Endodermal cell (in vitro differentiated cells): Measurements from ENCODE around the gene NUP58. TPM values are rescaled to one million over a fixed set of nuclear protein-coding genes. Genes with fewer than 3 reads are reported as not detected.

ENCODE experiments used
- DNase-seq: peaks from one replicate; pipeline ENCODE4 v3.0.0-alpha.2; 2017
- H3K27ac ChIP-seq: 2 replicates; pipeline ENCODE4 v1.5.1; 2013; ENCODE audit warnings: mild to moderate bottlenecking, low read depth, low read length, moderate library complexity
- H3K27me3 ChIP-seq: 2 replicates; pipeline ENCODE4 v1.6.1; 2013; ENCODE audit warnings: mild to moderate bottlenecking, low read length, moderate library complexity; ENCODE audit not compliant: insufficient read depth, control insufficient read depth, poor library complexity, severe bottlenecking
- H3K36me3 ChIP-seq: 2 replicates; pipeline ENCODE4 v1.7.0; 2013; ENCODE audit warnings: mild to moderate bottlenecking, low read length, moderate library complexity; ENCODE audit not compliant: control insufficient read depth, insufficient read depth
- H3K4me1 ChIP-seq: one replicate; pipeline ENCODE4 v1.7.0; 2013; ENCODE audit warnings: low read length; ENCODE audit not compliant: control insufficient read depth, insufficient read depth
- H3K4me3 ChIP-seq: 2 replicates; pipeline ENCODE4 v1.5.1; 2013; ENCODE audit warnings: mild to moderate bottlenecking, low read length, moderate library complexity
- H3K9ac ChIP-seq: 2 replicates; pipeline ENCODE4 v1.6.1; 2013; ENCODE audit warnings: mild to moderate bottlenecking, low read length, moderate library complexity; ENCODE audit not compliant: poor library complexity, severe bottlenecking; ENCODE audit errors: extremely low read depth
- H3K9me3 ChIP-seq: 2 replicates; pipeline ENCODE4 v1.6.1; 2013; ENCODE audit warnings: mild to moderate bottlenecking, low read length, moderate library complexity; ENCODE audit not compliant: control insufficient read depth
- H3K27ac Mint-ChIP-seq: 2 replicates; pipeline ENCODE4 v1.8.0; 2020; ENCODE audit warnings: mixed read lengths
- H3K27me3 Mint-ChIP-seq: 2 replicates; pipeline ENCODE4 v1.8.0; 2021; ENCODE audit warnings: mild to moderate bottlenecking, mixed read lengths; ENCODE audit not compliant: insufficient read depth
- H3K36me3 Mint-ChIP-seq: 2 replicates; pipeline ENCODE4 v1.8.0; 2020; ENCODE audit warnings: low read depth, mixed read lengths
- H3K4me1 Mint-ChIP-seq: 2 replicates; pipeline ENCODE4 v1.8.0; 2020; ENCODE audit warnings: mixed read lengths
- H3K4me3 Mint-ChIP-seq: 2 replicates; pipeline ENCODE4 v1.8.0; 2020; ENCODE audit warnings: mild to moderate bottlenecking, moderate library complexity, mixed read lengths
- H3K9me3 Mint-ChIP-seq: 2 replicates; pipeline ENCODE4 v1.8.0; 2020; ENCODE audit warnings: mild to moderate bottlenecking, mixed read lengths
- WGBS, 2 experiments: methylation state at CpG; one replicate each; pipeline versions ENCODE4 v1.1.5 to v1.1.7; 2013; ENCODE audit warnings: missing lambda C conversion rate in 2 of 2, mixed read lengths in 1 of 2; ENCODE audit not compliant: insufficient coverage in 1 of 2, insufficient read length in 1 of 2; 5-methylcytosine and 5-hydroxymethylcytosine counted together
- total RNA-seq, 2 donors: library from RNA; stranded (reverse); fragmentation: NEBNext Ultra II Directional in 1 of 2; extraction: Animal tissue kit (Norgen Biotek cat#: 25700) in 1 of 2; gene quantifications; 2 replicates in 1 of 2; 3 replicates in 1 of 2; pipeline ENCODE4 v1.2.1, GENCODE V29; 2021
- TF ChIP-seq, protein P1 (sequence below): fragments of 200-600 bp; sonication (generic); conservative IDR thresholded peaks from 2 replicates; pipeline ENCODE4 v1.5.0; 2021; ENCODE audit warnings: antibody characterized with exemption, mild to moderate bottlenecking

NUP58 gene
- total RNA-seq, 2 donors from 2014 or later, result 49.7 to 66.4 TPM

DNA sequence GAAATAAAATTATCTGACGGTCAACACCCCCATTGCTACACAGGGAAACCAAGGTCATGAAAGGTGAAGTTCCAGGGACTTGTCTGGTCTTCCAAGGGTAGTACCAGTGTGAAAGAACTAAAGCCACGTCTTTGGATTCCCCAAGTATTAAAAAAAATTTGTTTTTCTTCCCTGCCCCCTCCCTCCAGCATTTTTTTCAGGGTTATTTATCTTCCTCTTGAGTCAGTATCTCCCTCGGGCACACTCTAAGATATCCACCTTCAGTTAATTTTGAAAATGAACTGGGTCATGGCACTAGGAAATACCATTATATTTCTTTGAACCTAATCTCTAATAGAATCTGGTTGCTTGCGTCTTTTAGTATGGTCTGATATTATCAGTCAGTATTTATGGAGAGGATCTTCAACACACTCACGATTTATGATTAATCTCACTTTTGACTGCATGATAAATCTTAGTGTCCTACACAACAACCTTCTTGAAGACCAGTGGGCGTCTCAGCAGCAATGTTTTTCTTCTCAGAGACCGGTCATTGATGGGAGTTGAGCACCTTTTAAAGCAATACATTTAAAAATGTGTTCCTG is 79.4 kb downstream of the NUP58 start:
- Histone ChIP-seq H3K9ac (no peak overlapping the region), H3K27me3 (no peaks in the 10 kb centered on the region), H3K4me1 (peaks cover 3% of the 10 kb centered on the region), H3K4me3 (no peak overlapping the region), H3K27ac (no peak overlapping the region), H3K9me3 (no peaks in the 10 kb centered on the region), H3K36me3 (no peaks in the 10 kb centered on the region)
- Mint-ChIP-seq H3K27ac (no peak overlapping the region), H3K9me3 (no peaks in the 10 kb centered on the region), H3K4me1 (peaks cover 15% of the 10 kb centered on the region), H3K27me3 (no peaks in the 10 kb centered on the region), H3K36me3 (no peaks in the 10 kb centered on the region), H3K4me3 (no peak overlapping the region)
- TF ChIP-seq, protein P1, sequence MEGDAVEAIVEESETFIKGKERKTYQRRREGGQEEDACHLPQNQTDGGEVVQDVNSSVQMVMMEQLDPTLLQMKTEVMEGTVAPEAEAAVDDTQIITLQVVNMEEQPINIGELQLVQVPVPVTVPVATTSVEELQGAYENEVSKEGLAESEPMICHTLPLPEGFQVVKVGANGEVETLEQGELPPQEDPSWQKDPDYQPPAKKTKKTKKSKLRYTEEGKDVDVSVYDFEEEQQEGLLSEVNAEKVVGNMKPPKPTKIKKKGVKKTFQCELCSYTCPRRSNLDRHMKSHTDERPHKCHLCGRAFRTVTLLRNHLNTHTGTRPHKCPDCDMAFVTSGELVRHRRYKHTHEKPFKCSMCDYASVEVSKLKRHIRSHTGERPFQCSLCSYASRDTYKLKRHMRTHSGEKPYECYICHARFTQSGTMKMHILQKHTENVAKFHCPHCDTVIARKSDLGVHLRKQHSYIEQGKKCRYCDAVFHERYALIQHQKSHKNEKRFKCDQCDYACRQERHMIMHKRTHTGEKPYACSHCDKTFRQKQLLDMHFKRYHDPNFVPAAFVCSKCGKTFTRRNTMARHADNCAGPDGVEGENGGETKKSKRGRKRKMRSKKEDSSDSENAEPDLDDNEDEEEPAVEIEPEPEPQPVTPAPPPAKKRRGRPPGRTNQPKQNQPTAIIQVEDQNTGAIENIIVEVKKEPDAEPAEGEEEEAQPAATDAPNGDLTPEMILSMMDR, result no peak
- no peak for DNase-seq
- WGBS, 2 experiments, result 77 to 86% methylated on average over 4 to 7 of the region's 7 CpGs

DNA sequence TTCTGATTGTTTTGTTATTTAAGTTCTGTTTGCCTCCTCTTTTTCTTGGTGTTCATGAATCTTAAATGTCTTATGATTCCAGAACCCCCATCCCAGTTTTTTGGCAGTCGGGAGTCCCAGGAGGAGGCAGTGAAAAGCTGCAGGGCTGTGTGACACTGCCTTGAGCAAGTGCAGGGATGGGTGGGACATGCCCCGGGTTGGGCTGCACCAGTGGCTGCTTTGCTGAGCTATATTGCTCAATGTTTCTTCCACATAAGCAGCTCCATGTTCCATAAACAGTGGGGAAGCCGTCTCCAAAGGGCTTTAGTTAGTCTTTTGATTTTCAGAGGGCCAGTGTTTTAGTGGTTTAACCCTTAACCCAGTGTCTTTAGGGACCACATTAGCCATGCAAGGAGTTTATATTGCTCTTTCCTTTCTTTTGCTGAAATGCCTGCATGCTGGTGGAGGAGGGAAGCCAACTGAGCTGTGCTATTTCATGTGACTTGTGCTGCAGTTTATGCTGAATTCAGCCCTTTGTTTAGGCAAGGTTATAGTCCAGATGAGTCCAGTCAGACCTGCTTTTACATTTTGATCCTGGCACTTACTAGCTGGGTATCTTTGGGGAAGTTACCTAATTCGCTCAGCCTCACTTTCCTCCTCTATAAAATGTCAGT is 83.5 kb downstream of the NUP58 start:
- H3K4me3 Mint-ChIP-seq, result no peak overlapping the region
- H3K4me3 ChIP-seq, result no peak overlapping the region
- TF ChIP-seq, protein P1, result no peak
- H3K9ac ChIP-seq, result no peak overlapping the region
- H3K4me1 Mint-ChIP-seq, result peaks cover 3% of the 10 kb centered on the region
- 80% methylated on average over 4 of the region's 4 CpGs; no CpG with 5 or more reads in 1 of the 2 experiments for WGBS, 2 experiments
- DNase-seq, result no peak
- no peaks in the 10 kb centered on the region for H3K27me3 ChIP-seq
- no peaks in the 10 kb centered on the region for H3K36me3 ChIP-seq
- H3K4me1 ChIP-seq, result no peaks in the 10 kb centered on the region
- H3K27ac ChIP-seq, result no peak overlapping the region
- H3K9me3 Mint-ChIP-seq, result peaks cover 5% of the 10 kb centered on the region
- H3K36me3 Mint-ChIP-seq, result no peaks in the 10 kb centered on the region
- H3K27ac Mint-ChIP-seq, result no peak overlapping the region
- H3K27me3 Mint-ChIP-seq, result no peaks in the 10 kb centered on the region
- no peaks in the 10 kb centered on the region for H3K9me3 ChIP-seq

DNA sequence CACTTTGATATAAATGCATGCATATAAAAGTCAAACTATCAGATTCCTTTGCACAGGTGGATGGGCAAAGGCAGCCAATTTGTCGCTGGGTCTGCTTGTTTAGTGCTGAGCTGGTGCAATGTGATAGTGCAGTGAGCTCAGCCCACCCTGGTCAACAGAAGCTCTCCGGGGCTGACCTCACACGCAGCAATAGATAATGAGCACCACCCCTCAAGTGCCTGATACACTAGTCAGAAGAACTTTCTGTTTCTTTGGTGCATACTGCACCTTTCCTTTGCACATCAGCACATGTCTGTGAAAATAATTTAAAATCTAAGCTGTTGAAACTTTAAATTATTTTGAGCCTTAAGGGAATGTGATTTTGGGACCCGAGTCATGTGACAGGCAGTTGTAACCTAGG is 90.5 kb downstream of the NUP58 start:
- H3K4me3 ChIP-seq, result no peak overlapping the region
- H3K4me1 ChIP-seq, result peaks cover 2% of the 10 kb centered on the region
- TF ChIP-seq, protein P1, result no peak
- 87 to 95% methylated on average over 3 to 4 of the region's 4 CpGs for WGBS, 2 experiments
- DNase-seq, result no peak
- H3K36me3 ChIP-seq, result no peaks in the 10 kb centered on the region
- no peak overlapping the region for H3K9ac ChIP-seq
- Mint-ChIP-seq H3K27me3 (no peaks in the 10 kb centered on the region), H3K4me1 (peaks cover 5% of the 10 kb centered on the region), H3K27ac (no peak overlapping the region), H3K4me3 (no peak overlapping the region), H3K9me3 (peaks cover 25% of the 10 kb centered on the region), H3K36me3 (peaks cover 3% of the 10 kb centered on the region)
- H3K27ac ChIP-seq, result no peak overlapping the region
- peaks cover 25% of the 10 kb centered on the region for H3K9me3 ChIP-seq
- no peaks in the 10 kb centered on the region for H3K27me3 ChIP-seq

Other genes starting within 250 kb of the NUP58 start
- under 1 TPM; 0.15 to 0.35 TPM for gene PABPC3, start 205.5 kb upstream of the NUP58 start, total RNA-seq
- gene AMER2, start 129.3 kb upstream of the NUP58 start, total RNA-seq, result under 1 TPM; 0.02 to 0.07 TPM
- 1 to 10 TPM; 6.3 to 7.7 TPM for gene MTMR6, start 14.1 kb upstream of the NUP58 start, total RNA-seq
- gene ATP8A2, start 70.3 kb downstream of the NUP58 start, total RNA-seq, result 1 to 10 TPM; 1.6 to 2.9 TPM